GM18526 (cell line): ENCODE results near the gene THSD7A.

Experiments
- POLR2A ChIP-seq: IDR thresholded peaks from 3 replicates; pipeline ENCODE4 v1.6.1; 2011; ENCODE audit not compliant: insufficient read length; ENCODE audit errors: extremely low read depth

THSD7A gene

GRCh38 chr7:11707606-11708193, 124.3 kb downstream of the THSD7A start:
- TF ChIP-seq POLR2A = no peak

- TF ChIP-seq POLR2A = no peak
Measured at GRCh38 chr7:11706666-11707605, 125.1 kb downstream of the THSD7A start.

- no peak for TF ChIP-seq POLR2A
Measured at GRCh38 chr7:11703829-11704228, 128.2 kb downstream of the THSD7A start.

- no peak for TF ChIP-seq POLR2A
Measured at GRCh38 chr7:11702938-11703337, 129.1 kb downstream of the THSD7A start.

- TF ChIP-seq POLR2A = no peak
Measured at GRCh38 chr7:11701829-11702560, 130.0 kb downstream of the THSD7A start.

GRCh38 chr7:11699666-11700065, 132.3 kb downstream of the THSD7A start:
- TF ChIP-seq POLR2A = no peak

- no peak for TF ChIP-seq POLR2A
Measured at GRCh38 chr7:11698384-11698871, 133.6 kb downstream of the THSD7A start.

- TF ChIP-seq POLR2A = no peak
Measured at GRCh38 chr7:11690395-11690794, 141.6 kb downstream of the THSD7A start.

- TF ChIP-seq POLR2A = no peak
Measured at GRCh38 chr7:11689096-11689495, 142.9 kb downstream of the THSD7A start.

- TF ChIP-seq POLR2A = no peak
Measured at GRCh38 chr7:11681461-11681860, 150.5 kb downstream of the THSD7A start.

- no peak for TF ChIP-seq POLR2A
Measured at GRCh38 chr7:11675163-11675562, 156.8 kb downstream of the THSD7A start.

GRCh38 chr7:11668727-11669126, 163.3 kb downstream of the THSD7A start:
- no peak for TF ChIP-seq POLR2A

GRCh38 chr7:11667810-11668185, 164.2 kb downstream of the THSD7A start:
- no peak for TF ChIP-seq POLR2A

GRCh38 chr7:11667071-11667809, 164.8 kb downstream of the THSD7A start:
- no peak for TF ChIP-seq POLR2A

- no peak for TF ChIP-seq POLR2A
Measured at GRCh38 chr7:11665357-11665756, 166.6 kb downstream of the THSD7A start.
